ENCODE results near the gene MOG.

MOG gene

GRCh38 chr6:29705389-29706231, 48.7 kb downstream of the MOG start:
- no peak for TF ChIP-seq LEF1 (IDR thresholded peaks at IDR 0.05; ENCODE audit: borderline replicate concordance)
- TF ChIP-seq SUZ12 (IDR thresholded peaks at IDR 0.05) = no peak
- no peak for TF ChIP-seq ARNT (IDR thresholded peaks at IDR 0.05)
- TF ChIP-seq BHLHE40 (IDR thresholded peaks at IDR 0.05; ENCODE audit: borderline replicate concordance) = no peak
- TF ChIP-seq PKNOX1 (IDR thresholded peaks at IDR 0.05) = no peak
- no peak for TF ChIP-seq SP1 (IDR thresholded peaks at IDR 0.05)
- TF ChIP-seq ELF4 (IDR thresholded peaks at IDR 0.05) = no peak
- peak; percentile 62 for DNase-seq (ENCODE audit: extremely low spot score)
- POLR2A ChIA-PET = no interaction called here
- CTCF ChIA-PET = interaction anchor here (0.7 to 1.1 kb wide), 3 partner anchors 9 to 82 kb away, joined by 3 to 7 read pairs (median 4); no protein-coding TSS in a partner anchor

GRCh38 chr6:29708432-29709179, 51.7 kb downstream of the MOG start:
- ChIA-PET POLR2A (no interaction called here), CTCF (interaction anchor here (0.7 to 1.3 kb wide), 3 partner anchors 54 to 179 kb away, joined by 3 to 4 read pairs (median 3); no protein-coding TSS in a partner anchor)
- no peak for DNase-seq (ENCODE audit: extremely low spot score)
- TF ChIP-seq TARDBP (IDR thresholded peaks at IDR 0.05) = no peak
- no peak for TF ChIP-seq NFRKB (IDR thresholded peaks at IDR 0.05)
- no peak for TF ChIP-seq ARNT (IDR thresholded peaks at IDR 0.05)
- no peak for TF ChIP-seq BHLHE40 (IDR thresholded peaks at IDR 0.05; ENCODE audit: borderline replicate concordance)
- no peak for TF ChIP-seq SP1 (IDR thresholded peaks at IDR 0.05)
- TF ChIP-seq ELF4 (IDR thresholded peaks at IDR 0.05) = no peak
- TF ChIP-seq LEF1 (IDR thresholded peaks at IDR 0.05; ENCODE audit: borderline replicate concordance) = no peak
- no peak for TF ChIP-seq FOXK2 (IDR thresholded peaks at IDR 0.05)
- no peak for TF ChIP-seq CTBP1 (IDR thresholded peaks at IDR 0.05; ENCODE audit: borderline replicate concordance)
- TF ChIP-seq L3MBTL2 (conservative IDR thresholded peaks at IDR 0.05) = no peak
- TF ChIP-seq HDGF (IDR thresholded peaks at IDR 0.05; ENCODE audit: borderline replicate concordance) = no peak
- TF ChIP-seq ZNF384 (IDR thresholded peaks at IDR 0.05) = no peak
- TF ChIP-seq PKNOX1 (IDR thresholded peaks at IDR 0.05) = no peak
- no peak for TF ChIP-seq SUZ12 (IDR thresholded peaks at IDR 0.05)
- TF ChIP-seq FOXM1 (IDR thresholded peaks at IDR 0.05; ENCODE audit: borderline replicate concordance) = no peak
- no peak for TF ChIP-seq FOXA1 (IDR thresholded peaks at IDR 0.05)

GRCh38 chr6:29709188-29709587, 52.3 kb downstream of the MOG start:
- ChIA-PET POLR2A (no interaction called here), CTCF (no interaction called here)
- no peak for TF ChIP-seq CTBP1 (IDR thresholded peaks at IDR 0.05; ENCODE audit: borderline replicate concordance)
- no peak for TF ChIP-seq FOXK2 (IDR thresholded peaks at IDR 0.05)
- TF ChIP-seq TARDBP (IDR thresholded peaks at IDR 0.05) = no peak
- TF ChIP-seq NFRKB (IDR thresholded peaks at IDR 0.05) = no peak
- TF ChIP-seq FOXA1 (IDR thresholded peaks at IDR 0.05) = no peak
- no peak for TF ChIP-seq L3MBTL2 (conservative IDR thresholded peaks at IDR 0.05)
- no peak for DNase-seq (ENCODE audit: extremely low spot score)

- ChIA-PET CTCF (no interaction called here), POLR2A (no interaction called here)
- no peak for DNase-seq (ENCODE audit: extremely low spot score)
- TF ChIP-seq L3MBTL2 (conservative IDR thresholded peaks at IDR 0.05) (no peak), ARNT (IDR thresholded peaks at IDR 0.05) (no peak), BHLHE40 (IDR thresholded peaks at IDR 0.05; ENCODE audit: borderline replicate concordance) (no peak), PKNOX1 (IDR thresholded peaks at IDR 0.05) (no peak), FOXK2 (IDR thresholded peaks at IDR 0.05) (no peak), FOXA1 (IDR thresholded peaks at IDR 0.05) (no peak), ELF4 (IDR thresholded peaks at IDR 0.05) (no peak), TARDBP (IDR thresholded peaks at IDR 0.05) (no peak), NFRKB (IDR thresholded peaks at IDR 0.05) (no peak), HDGF (IDR thresholded peaks at IDR 0.05; ENCODE audit: borderline replicate concordance) (no peak), SP1 (IDR thresholded peaks at IDR 0.05) (no peak), FOXM1 (IDR thresholded peaks at IDR 0.05; ENCODE audit: borderline replicate concordance) (no peak), LEF1 (IDR thresholded peaks at IDR 0.05; ENCODE audit: borderline replicate concordance) (no peak), CTBP1 (IDR thresholded peaks at IDR 0.05; ENCODE audit: borderline replicate concordance) (no peak), ZNF384 (IDR thresholded peaks at IDR 0.05) (no peak)
Measured at GRCh38 chr6:29710281-29710941, 53.5 kb downstream of the MOG start.

GRCh38 chr6:29720863-29721262, 64.0 kb downstream of the MOG start:
- ChIA-PET POLR2A (interaction anchor here (0.6 kb wide), 1 partner anchor 29 kb away, joined by 3 read pairs; no protein-coding TSS in a partner anchor), CTCF (interaction anchor here (0.6 to 0.7 kb wide), 2 partner anchors 16 to 76 kb away, joined by 4 to 7 read pairs; no protein-coding TSS in a partner anchor)
- TF ChIP-seq CTBP1 (IDR thresholded peaks at IDR 0.05; ENCODE audit: borderline replicate concordance) (no peak), SP1 (IDR thresholded peaks at IDR 0.05) (no peak), ARNT (IDR thresholded peaks at IDR 0.05) (no peak), PKNOX1 (IDR thresholded peaks at IDR 0.05) (no peak), LEF1 (IDR thresholded peaks at IDR 0.05; ENCODE audit: borderline replicate concordance) (no peak), TARDBP (IDR thresholded peaks at IDR 0.05) (no peak), BHLHE40 (IDR thresholded peaks at IDR 0.05; ENCODE audit: borderline replicate concordance) (no peak), NFRKB (IDR thresholded peaks at IDR 0.05) (no peak), FOXK2 (IDR thresholded peaks at IDR 0.05) (no peak), ZNF384 (IDR thresholded peaks at IDR 0.05) (no peak), ELF4 (IDR thresholded peaks at IDR 0.05) (no peak), FOXA1 (IDR thresholded peaks at IDR 0.05) (no peak), HDGF (IDR thresholded peaks at IDR 0.05; ENCODE audit: borderline replicate concordance) (no peak), FOXM1 (IDR thresholded peaks at IDR 0.05; ENCODE audit: borderline replicate concordance) (no peak), L3MBTL2 (conservative IDR thresholded peaks at IDR 0.05) (no peak), SUZ12 (IDR thresholded peaks at IDR 0.05) (no peak)
- no peak for DNase-seq (ENCODE audit: extremely low spot score)
